HG03342 (cell line): ENCODE measurements around the gene THSD1.
A peak's percentile ranks its signal among the peaks of the same experiment; 100 is the strongest.
"Not testable (repeated sequence)": the region's sequence is repeated elsewhere in the genome, so short reads cannot be mapped to it uniquely, and the experiment has no call there.

Experiments used
- ATAC-seq: cut with Tn5 transposase; IDR thresholded peaks from one replicate; pipeline ENCODE4 v1.9.1; 2021; ENCODE audit warnings: mild to moderate bottlenecking, moderate library complexity; ENCODE audit not compliant: unreplicated experiment

Gene THSD1

GRCh38 chr13:52412128-52412527, 6.2 kb upstream of the THSD1 start:
- ATAC-seq: no peak

GRCh38 chr13:52411629-52412028, 5.7 kb upstream of the THSD1 start:
- ATAC-seq: peak; percentile 91

- not testable (repeated sequence) for ATAC-seq
Observed at GRCh38 chr13:52408071-52408658, 2.2 kb upstream of the THSD1 start.

GRCh38 chr13:52407436-52407835, 1.5 kb upstream of the THSD1 start:
- not testable (repeated sequence) for ATAC-seq

- no peak for ATAC-seq
Observed at GRCh38 chr13:52406629-52407028, 657 bp upstream of the THSD1 start.

GRCh38 chr13:52405369-52405766, 604 bp downstream of the THSD1 start:
- peak; percentile 18 for ATAC-seq

GRCh38 chr13:52399708-52400107, 6.3 kb downstream of the THSD1 start:
- ATAC-seq: no peak

GRCh38 chr13:52399046-52399445, 6.9 kb downstream of the THSD1 start:
- no peak for ATAC-seq

GRCh38 chr13:52395704-52396103, 10.3 kb downstream of the THSD1 start:
- ATAC-seq: no peak

GRCh38 chr13:52394586-52394985, 11.4 kb downstream of the THSD1 start:
- no peak for ATAC-seq

- ATAC-seq: no peak
Observed at GRCh38 chr13:52393572-52394357, 12.2 kb downstream of the THSD1 start.

- ATAC-seq: no peak
Observed at GRCh38 chr13:52387721-52388120, 18.3 kb downstream of the THSD1 start.

GRCh38 chr13:52385870-52386269, 20.1 kb downstream of the THSD1 start:
- ATAC-seq: no peak

- no peak for ATAC-seq
Observed at GRCh38 chr13:52383366-52383765, 22.6 kb downstream of the THSD1 start.

- no peak for ATAC-seq
Observed at GRCh38 chr13:52378312-52378711, 27.7 kb downstream of the THSD1 start.

GRCh38 chr13:52377898-52378297, 28.1 kb downstream of the THSD1 start:
- ATAC-seq: no peak

GRCh38 chr13:52374873-52375411, 31.0 kb downstream of the THSD1 start:
- no peak for ATAC-seq

GRCh38 chr13:52374389-52374788, 31.6 kb downstream of the THSD1 start:
- no peak for ATAC-seq

GRCh38 chr13:52373277-52373676, 32.7 kb downstream of the THSD1 start:
- not testable (repeated sequence) for ATAC-seq

- no peak for ATAC-seq
Observed at GRCh38 chr13:52371736-52372247, 34.2 kb downstream of the THSD1 start.

GRCh38 chr13:52366291-52366690, 39.7 kb downstream of the THSD1 start:
- ATAC-seq: no peak
